PC-3 (cell line): ENCODE measurements around the gene KL.

Source experiments
- CTCF ChIP-seq: fragments of 300-600 bp; sonication (generic); conservative IDR thresholded peaks from 2 replicates; pipeline ENCODE4 v1.5.1; 2017; ENCODE audit warnings: antibody characterized with exemption, low read depth, mild to moderate bottlenecking, low read length
- EZH2 ChIP-seq: fragments of 300-600 bp; sonication (generic); IDR thresholded peaks from one replicate; pipeline ENCODE4 v1.6.1; 2017; ENCODE audit warnings: antibody characterized with exemption, mild to moderate bottlenecking, low read length; ENCODE audit not compliant: unreplicated experiment
- EZH2phosphoT487 ChIP-seq: fragments of 300-600 bp; sonication (generic); IDR thresholded peaks from 2 replicates; pipeline ENCODE4 v1.6.1; 2018; ENCODE audit warnings: mild to moderate bottlenecking, antibody characterized with exemption, low read length, borderline replicate concordance

GRCh38 chr13:33109271-33109697, 93.1 kb downstream of the KL start:
- TF ChIP-seq CTCF (no peak), EZH2 (no peak), EZH2phosphoT487 (no peak)
